Tibial nerve (tissue), 3 donors: ENCODE data around the gene PCDHGA6.

Source experiments
- CTCF ChIP-seq, 5 experiments: fragments of 200-600 bp in 3 of 5; fragments of 450-650 bp in 2 of 5; sonication (generic) in 3 of 5; IDR thresholded peaks; one replicate each; pipeline ENCODE4 v1.5.1; 2016 to 2019; ENCODE audit warnings: antibody characterized with exemption in 5 of 5, mild to moderate bottlenecking in 3 of 5, moderate library complexity in 2 of 5
- POLR2A ChIP-seq, 2 donors: fragments of 450-650 bp; IDR thresholded peaks; one replicate each; pipeline ENCODE4 v1.6.1; 2017; ENCODE audit warnings: antibody characterized with exemption in 2 of 2, mild to moderate bottlenecking in 2 of 2, moderate library complexity in 2 of 2

- no peak for TF ChIP-seq CTCF (IDR thresholded peaks at IDR 0.05)
- TF ChIP-seq POLR2A (IDR thresholded peaks at IDR 0.05): no peak
Observed at GRCh38 chr5:141399555-141400258, 26.0 kb downstream of the PCDHGA6 start.
